GM18498 (cell line): ENCODE results near the gene GCNT1.
"Not testable (repeated sequence)": the region's sequence is repeated elsewhere in the genome, so short reads cannot be mapped to it uniquely, and the experiment has no call there.

Source experiments
- ATAC-seq: cut with Tn5 transposase; IDR thresholded peaks from one replicate; pipeline ENCODE4 v1.9.1; 2021; ENCODE audit warnings: mild to moderate bottlenecking, moderate library complexity; ENCODE audit not compliant: unreplicated experiment

GCNT1 gene

GRCh38 chr9:76530458-76531110, 71.6 kb downstream of the GCNT1 start:
- ATAC-seq = no peak

- no peak for ATAC-seq
These were observed 72.3 kb downstream of the GCNT1 start for GRCh38 chr9:76531231-76531780.

- ATAC-seq = not testable (repeated sequence)
These were observed 73.9 kb downstream of the GCNT1 start for GRCh38 chr9:76532877-76533276.

GRCh38 chr9:76534026-76534425, 75.0 kb downstream of the GCNT1 start:
- ATAC-seq = no peak

GRCh38 chr9:76537150-76537646, 78.2 kb downstream of the GCNT1 start:
- no peak for ATAC-seq

GRCh38 chr9:76539180-76539579, 80.2 kb downstream of the GCNT1 start:
- ATAC-seq = no peak

- ATAC-seq = no peak
These were observed 83.4 kb downstream of the GCNT1 start for GRCh38 chr9:76542360-76542759.

GRCh38 chr9:76545191-76545590, 86.2 kb downstream of the GCNT1 start:
- no peak for ATAC-seq

- ATAC-seq = no peak
These were observed 93.2 kb downstream of the GCNT1 start for GRCh38 chr9:76552181-76552580.

- no peak for ATAC-seq
These were observed 93.9 kb downstream of the GCNT1 start for GRCh38 chr9:76552751-76553455.

- no peak for ATAC-seq
These were observed 94.7 kb downstream of the GCNT1 start for GRCh38 chr9:76553680-76554079.
